Measurements from ENCODE around the gene IRS1.

IRS1 gene

DNA sequence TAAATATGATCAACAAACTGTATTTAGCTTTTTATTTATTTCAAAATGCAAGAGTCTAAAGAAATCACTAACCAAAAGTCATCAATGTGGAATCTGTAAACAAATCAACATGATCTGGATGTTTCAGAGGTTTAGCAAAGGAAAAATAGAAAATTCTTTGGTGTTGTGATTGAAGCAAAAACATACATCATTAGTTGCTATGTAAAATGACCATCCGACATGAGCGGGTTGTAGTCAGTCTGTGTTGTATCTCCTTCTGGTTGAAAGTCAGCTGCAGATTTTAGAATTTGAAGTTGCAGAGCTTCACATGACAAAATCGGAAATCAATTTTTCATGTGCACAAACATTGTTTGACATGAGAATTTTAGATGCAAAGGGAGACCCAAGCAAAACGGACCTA lies 63.2 kb downstream of the IRS1 start:
- Mint-ChIP-seq H3K27ac (no peak overlapping the region), H3K9me3 (no peaks in the 10 kb centered on the region), H3K4me1 (peaks cover 7% of the 10 kb centered on the region), H3K27me3 (no peaks in the 10 kb centered on the region), H3K36me3 (peaks cover 2% of the 10 kb centered on the region), H3K4me3 (no peak overlapping the region)

DNA sequence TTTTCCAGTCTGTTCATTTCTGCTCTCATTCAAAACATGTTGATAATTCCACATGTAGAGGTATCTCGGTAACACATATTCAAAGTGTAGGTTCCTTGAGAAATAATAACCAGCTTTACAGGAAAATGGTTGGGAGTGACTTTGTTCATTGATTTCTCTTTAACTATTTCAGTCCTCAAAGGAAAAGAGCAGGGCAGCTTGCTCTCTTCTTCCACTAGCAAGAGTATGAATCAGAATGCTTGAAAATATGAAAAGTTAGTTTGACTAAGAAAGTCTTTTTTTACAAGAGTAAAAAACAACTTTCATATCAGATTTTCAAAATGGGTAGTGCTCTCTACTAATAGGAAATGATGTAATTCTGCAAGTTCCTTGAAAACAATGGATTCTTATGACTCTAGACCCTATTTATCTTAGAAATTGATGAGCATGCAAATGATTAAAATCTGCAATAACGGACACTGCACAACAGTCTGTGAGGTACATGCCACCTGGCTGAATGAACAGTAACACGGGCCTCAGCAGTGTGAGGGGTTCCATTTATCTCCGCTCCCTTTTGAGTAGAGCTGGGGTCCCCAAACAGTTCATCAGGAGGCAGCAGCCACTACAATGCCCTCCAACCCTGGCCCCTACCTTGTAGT lies 65.6 kb downstream of the IRS1 start:
- peaks cover 2% of the 10 kb centered on the region for H3K36me3 Mint-ChIP-seq
- no peak overlapping the region for H3K4me3 Mint-ChIP-seq
- peaks cover 5% of the 10 kb centered on the region for H3K4me1 Mint-ChIP-seq
- no peaks in the 10 kb centered on the region for H3K27me3 Mint-ChIP-seq
- peak overlapping the region; percentile 52 for H3K27ac Mint-ChIP-seq
- H3K9me3 Mint-ChIP-seq: no peaks in the 10 kb centered on the region

DNA sequence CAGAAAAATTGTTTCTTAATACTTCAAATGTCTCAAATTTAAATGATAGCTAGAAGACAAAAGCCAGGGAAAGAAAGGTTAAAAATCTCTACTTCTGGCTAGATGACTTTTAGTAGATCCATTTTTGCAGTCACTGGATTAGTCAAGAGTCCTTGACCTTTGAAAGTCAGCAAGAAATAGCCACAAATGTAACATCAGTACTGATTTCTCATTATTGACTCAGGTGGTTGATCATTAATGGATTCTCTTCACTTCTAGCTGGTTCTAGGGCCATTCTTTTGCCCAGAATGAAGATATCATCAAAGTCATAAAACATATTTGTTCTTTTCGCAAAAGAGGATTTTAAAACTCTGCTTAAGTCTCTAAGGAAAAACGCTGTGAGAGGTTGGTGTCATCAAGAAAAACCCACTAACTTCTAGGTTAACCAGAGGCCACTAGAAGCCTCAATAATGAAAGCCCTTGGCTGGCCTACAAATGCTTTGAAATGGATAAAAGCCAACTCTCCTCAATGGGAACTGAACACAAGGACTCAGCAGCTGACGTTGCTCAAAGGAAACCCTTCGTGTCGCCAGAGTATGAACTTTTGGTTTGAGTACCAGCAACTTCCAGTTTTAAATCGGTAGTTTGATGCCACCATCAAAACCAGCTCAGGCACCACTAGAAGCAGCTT lies 66.3 kb downstream of the IRS1 start:
- Mint-ChIP-seq H3K27me3 (no peaks in the 10 kb centered on the region), H3K4me3 (no peak overlapping the region), H3K9me3 (no peaks in the 10 kb centered on the region), H3K36me3 (peaks cover 2% of the 10 kb centered on the region), H3K4me1 (no peaks in the 10 kb centered on the region), H3K27ac (no peak overlapping the region)

DNA sequence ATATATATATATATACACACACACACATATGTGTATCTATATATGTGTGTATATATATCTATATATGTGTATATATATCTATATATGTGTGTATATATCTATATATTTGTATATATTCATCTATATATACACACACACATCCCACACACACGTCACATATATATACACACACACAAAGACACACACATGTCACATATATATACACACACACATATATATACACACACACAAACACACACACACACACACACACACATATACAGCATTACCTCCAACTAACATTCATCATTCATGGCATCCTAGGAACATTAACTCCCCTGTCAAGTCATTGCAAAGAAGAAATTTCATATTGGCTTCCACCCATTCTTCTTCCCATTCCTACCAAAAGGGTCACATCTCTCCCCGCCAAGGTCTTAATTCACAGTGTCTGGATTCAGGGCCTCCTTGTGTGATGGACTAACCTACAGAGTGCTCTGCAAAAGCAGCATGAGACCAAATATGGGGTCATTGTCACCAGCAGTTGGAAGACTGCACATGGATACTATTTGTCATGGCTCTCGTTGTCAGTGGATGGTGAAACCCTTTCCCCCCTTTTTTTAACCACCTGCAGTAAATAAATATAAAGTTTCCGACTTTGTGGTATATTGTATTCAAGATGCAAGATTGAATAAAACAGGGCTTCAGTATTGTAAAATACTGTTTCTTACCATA lies 67.0 kb downstream of the IRS1 start:
- Mint-ChIP-seq H3K36me3 (peaks cover 2% of the 10 kb centered on the region), H3K27ac (no peak overlapping the region), H3K4me1 (no peaks in the 10 kb centered on the region), H3K4me3 (no peak overlapping the region), H3K9me3 (no peaks in the 10 kb centered on the region), H3K27me3 (no peaks in the 10 kb centered on the region)

DNA sequence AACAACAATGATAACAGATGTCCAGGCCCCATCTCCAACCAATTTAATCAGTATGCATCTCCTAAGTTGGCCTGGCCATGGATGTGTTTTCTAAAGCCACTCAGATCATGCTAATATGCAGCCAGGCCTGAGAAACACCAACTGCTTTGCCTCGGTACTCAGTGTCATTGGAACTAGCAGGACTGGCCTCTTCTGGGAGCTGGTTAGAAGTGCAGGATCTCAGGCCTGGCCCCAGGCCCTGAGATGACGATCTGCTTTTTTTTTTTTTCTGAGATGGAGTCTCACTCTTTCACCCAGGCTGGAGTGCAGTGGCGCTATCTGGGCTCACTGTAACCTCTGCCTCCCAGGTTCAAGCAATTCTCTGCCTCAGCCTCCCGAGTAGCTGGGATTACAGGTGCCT lies 69.1 kb downstream of the IRS1 start:
- Mint-ChIP-seq H3K4me1 (peaks cover 6% of the 10 kb centered on the region), H3K27me3 (peaks cover 3% of the 10 kb centered on the region)

DNA sequence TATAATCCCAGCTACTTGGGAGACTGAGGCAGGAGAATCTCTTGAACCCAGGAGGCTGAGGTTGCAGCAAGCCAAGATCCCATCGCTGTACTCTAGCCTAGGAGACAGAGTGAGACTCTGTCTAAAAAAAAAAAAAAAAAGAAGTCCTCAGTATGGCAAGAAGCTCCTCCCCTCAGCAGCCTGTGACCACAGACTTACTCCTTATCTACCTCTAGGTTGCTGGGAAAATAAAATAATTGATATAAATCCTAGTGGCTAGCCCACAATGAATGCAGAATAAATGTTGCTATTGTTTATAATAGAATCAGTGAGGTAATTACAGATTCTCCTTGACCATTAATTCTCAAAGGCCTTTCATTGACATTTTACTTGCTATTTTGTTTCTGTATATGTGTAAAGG lies 70.6 kb downstream of the IRS1 start:
- H3K36me3 Mint-ChIP-seq: no peaks in the 10 kb centered on the region
- no peak overlapping the region for H3K27ac Mint-ChIP-seq
- no peaks in the 10 kb centered on the region for H3K9me3 Mint-ChIP-seq
- H3K4me1 Mint-ChIP-seq: peaks cover 8% of the 10 kb centered on the region
- no peak overlapping the region for H3K4me3 Mint-ChIP-seq
- peaks cover 5% of the 10 kb centered on the region for H3K27me3 Mint-ChIP-seq

More for the DNA sequence above, 69.1 kb downstream of the IRS1 start:
- no peaks in the 10 kb centered on the region for H3K9me3 Mint-ChIP-seq
- H3K27ac Mint-ChIP-seq: no peak overlapping the region
- no peaks in the 10 kb centered on the region for H3K36me3 Mint-ChIP-seq
- H3K4me3 Mint-ChIP-seq: no peak overlapping the region

DNA sequence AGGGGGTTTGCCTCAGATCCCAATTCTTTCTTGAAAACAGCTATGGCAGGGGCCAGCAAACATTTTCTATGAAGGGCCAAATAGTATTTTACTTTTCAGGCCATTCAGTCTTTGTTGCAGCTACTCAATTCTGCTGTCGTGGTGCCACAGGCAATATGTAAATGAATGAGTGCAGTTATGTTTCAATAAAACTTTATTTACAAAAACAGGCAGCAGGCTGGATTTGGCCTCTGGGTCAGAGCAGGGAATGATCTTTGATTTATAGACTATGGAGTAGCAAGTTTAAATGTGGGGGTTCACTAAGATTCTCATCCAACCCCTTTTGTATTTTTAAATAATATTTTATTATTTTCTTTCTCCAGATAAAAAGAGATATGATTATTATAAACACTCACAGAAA lies 72.4 kb downstream of the IRS1 start:
- peaks cover 8% of the 10 kb centered on the region for H3K4me1 Mint-ChIP-seq

DNA sequence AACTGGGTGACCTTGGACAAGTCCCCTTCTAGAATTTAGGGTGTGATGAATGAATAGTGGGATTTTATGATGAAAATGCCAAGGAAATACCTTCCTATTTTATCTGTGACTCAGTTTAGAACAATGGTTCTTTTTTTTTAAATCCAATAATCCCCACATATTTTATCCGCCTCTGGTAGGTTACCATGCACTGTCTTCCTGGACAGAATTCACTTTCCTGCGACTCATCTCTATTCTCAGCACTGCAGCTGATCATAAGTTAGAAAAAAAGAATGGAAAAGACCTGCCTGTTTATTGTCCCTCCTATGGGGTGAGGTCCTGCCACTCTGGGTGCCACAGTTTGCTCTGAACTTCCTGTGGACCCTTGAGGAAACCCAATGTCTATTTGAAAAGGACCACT lies 73.1 kb downstream of the IRS1 start:
- H3K36me3 Mint-ChIP-seq: no peaks in the 10 kb centered on the region

More for the DNA sequence above, 72.4 kb downstream of the IRS1 start:
- H3K4me3 Mint-ChIP-seq: no peak overlapping the region
- H3K36me3 Mint-ChIP-seq: no peaks in the 10 kb centered on the region
- H3K27ac Mint-ChIP-seq: no peak overlapping the region
- H3K9me3 Mint-ChIP-seq: no peaks in the 10 kb centered on the region
- H3K27me3 Mint-ChIP-seq: peaks cover 6% of the 10 kb centered on the region

DNA sequence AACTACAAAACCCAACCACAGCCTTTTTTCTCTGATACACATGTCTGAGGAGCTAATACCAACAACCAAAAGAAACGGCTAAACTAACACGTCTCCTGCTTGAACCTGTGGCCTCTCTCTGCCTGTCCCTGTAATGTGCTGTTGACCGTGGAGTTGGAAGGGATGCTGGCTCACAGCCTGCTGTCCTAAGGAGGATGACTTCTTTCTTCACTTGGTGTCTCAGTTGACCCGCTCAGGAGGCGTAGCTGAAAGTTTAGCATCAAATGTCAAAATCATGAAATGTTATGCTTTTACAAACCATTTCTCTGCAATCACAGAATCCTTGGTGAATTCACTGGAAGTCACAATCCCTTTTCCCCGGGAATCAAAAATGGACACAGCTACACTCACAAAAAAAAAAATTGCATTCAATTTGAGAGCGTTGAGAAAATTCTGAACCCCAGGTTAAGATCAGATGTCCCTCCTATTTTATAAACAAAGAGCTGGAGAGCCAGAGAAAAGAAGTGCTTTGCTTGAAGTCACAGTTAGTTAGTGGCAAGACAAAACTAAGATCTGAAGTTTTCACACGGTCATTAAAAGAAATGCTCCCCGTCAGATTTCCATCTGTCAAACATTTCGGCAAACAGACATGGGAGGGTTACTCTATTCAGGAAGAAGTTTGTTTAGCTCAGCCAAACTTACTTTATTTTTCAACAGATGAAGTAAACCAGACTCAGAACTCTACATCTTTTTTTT lies 74.3 kb downstream of the IRS1 start:
- Mint-ChIP-seq H3K4me1 (peaks cover 8% of the 10 kb centered on the region), H3K4me3 (no peak overlapping the region), H3K9me3 (no peaks in the 10 kb centered on the region), H3K27ac (no peak overlapping the region), H3K36me3 (no peaks in the 10 kb centered on the region), H3K27me3 (peaks cover 12% of the 10 kb centered on the region)

More for the DNA sequence above, 73.1 kb downstream of the IRS1 start:
- H3K4me3 Mint-ChIP-seq: no peak overlapping the region
- peaks cover 8% of the 10 kb centered on the region for H3K4me1 Mint-ChIP-seq
- peaks cover 6% of the 10 kb centered on the region for H3K27me3 Mint-ChIP-seq
- H3K27ac Mint-ChIP-seq: no peak overlapping the region
- H3K9me3 Mint-ChIP-seq: no peaks in the 10 kb centered on the region

DNA sequence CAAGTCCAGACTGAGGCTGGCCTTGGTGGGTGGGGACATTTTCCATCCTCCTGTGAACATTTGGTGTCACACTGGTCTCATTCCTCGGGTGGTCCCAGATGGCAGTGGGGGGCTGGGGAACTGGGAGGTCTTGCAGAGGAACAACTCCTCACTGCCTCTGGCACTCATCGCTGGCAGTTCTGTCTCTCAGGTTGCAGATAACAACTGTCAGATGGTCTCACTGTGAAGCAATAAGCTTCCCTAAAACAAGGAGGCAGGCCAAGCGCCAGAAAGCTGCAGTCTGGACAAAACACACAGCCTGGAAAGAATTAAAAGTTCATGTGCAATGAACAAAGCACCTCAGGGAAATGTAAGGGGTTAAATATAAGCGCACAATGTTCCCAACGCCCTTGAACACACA lies 78.1 kb downstream of the IRS1 start:
- Mint-ChIP-seq H3K27ac (no peak overlapping the region), H3K9me3 (no peaks in the 10 kb centered on the region), H3K27me3 (peaks cover 9% of the 10 kb centered on the region), H3K4me3 (no peak overlapping the region), H3K36me3 (no peaks in the 10 kb centered on the region), H3K4me1 (peaks cover 8% of the 10 kb centered on the region)

DNA sequence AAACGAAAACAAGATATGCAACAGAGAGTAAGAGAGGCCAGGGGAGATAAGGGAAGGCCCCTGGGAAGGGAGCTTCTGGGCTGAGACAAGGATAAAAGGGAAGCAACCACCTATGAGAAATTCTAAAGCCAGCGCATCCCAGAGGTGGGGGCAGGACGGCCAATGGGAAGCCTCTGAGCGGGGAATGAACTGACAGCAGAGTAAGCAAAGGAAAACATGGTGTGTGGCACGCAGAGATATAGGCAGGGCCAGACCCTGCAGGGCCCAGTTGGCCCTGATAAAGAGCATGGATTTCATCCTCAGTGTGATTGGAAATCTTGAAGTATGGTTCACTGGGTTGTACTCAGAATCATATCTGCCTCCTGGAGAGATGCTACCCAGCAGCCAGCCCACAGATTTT lies 78.7 kb downstream of the IRS1 start:
- no peak overlapping the region for H3K4me3 Mint-ChIP-seq
- no peak overlapping the region for H3K27ac Mint-ChIP-seq
- peaks cover 6% of the 10 kb centered on the region for H3K4me1 Mint-ChIP-seq
- H3K9me3 Mint-ChIP-seq: no peaks in the 10 kb centered on the region
- H3K36me3 Mint-ChIP-seq: no peaks in the 10 kb centered on the region
- H3K27me3 Mint-ChIP-seq: peaks cover 9% of the 10 kb centered on the region

DNA sequence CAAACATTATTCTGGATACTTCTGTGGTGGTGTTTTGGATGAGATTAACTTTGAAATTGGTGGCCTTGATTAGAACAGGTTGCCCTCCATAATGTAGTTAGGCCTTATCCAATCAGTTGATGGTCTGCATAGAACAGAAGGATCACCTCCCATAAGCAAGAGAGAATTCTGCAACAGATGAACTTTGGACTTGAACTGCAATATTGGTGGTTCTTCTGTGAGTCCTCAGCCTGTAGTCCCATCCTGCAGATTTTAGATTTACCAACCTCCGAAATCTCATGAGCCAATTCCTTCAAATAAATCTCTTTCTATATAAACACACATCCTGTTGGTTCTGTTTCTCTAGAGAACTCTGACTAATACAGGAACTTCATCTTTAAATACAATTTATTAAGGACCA lies 81.9 kb downstream of the IRS1 start:
- Mint-ChIP-seq H3K27me3 (peaks cover 7% of the 10 kb centered on the region), H3K9me3 (no peaks in the 10 kb centered on the region), H3K4me3 (no peak overlapping the region), H3K36me3 (no peaks in the 10 kb centered on the region), H3K4me1 (no peaks in the 10 kb centered on the region), H3K27ac (no peak overlapping the region)

DNA sequence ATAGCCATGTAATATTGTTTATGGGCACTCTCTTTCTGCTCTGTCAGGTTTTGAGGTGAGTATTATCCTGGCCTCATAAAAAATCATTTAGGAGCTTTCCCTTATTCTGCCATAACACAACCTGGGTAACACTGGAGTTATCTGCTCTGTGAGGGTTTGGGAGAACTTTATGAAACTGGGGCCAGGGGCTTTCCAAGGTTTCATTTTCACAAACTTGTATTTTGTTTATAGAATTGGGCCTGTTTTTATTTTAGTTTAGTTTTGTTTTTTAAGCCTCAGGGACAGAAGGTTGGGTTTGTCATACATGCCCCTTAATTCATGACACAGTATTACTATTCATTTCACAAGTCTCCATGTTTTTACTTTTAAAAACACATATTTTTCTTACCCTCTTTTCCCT lies 83.5 kb downstream of the IRS1 start:
- H3K36me3 Mint-ChIP-seq: no peaks in the 10 kb centered on the region
- H3K27me3 Mint-ChIP-seq: peaks cover 5% of the 10 kb centered on the region
- H3K4me3 Mint-ChIP-seq: no peak overlapping the region
- no peaks in the 10 kb centered on the region for H3K9me3 Mint-ChIP-seq
- H3K27ac Mint-ChIP-seq: no peak overlapping the region
- H3K4me1 Mint-ChIP-seq: no peaks in the 10 kb centered on the region

DNA sequence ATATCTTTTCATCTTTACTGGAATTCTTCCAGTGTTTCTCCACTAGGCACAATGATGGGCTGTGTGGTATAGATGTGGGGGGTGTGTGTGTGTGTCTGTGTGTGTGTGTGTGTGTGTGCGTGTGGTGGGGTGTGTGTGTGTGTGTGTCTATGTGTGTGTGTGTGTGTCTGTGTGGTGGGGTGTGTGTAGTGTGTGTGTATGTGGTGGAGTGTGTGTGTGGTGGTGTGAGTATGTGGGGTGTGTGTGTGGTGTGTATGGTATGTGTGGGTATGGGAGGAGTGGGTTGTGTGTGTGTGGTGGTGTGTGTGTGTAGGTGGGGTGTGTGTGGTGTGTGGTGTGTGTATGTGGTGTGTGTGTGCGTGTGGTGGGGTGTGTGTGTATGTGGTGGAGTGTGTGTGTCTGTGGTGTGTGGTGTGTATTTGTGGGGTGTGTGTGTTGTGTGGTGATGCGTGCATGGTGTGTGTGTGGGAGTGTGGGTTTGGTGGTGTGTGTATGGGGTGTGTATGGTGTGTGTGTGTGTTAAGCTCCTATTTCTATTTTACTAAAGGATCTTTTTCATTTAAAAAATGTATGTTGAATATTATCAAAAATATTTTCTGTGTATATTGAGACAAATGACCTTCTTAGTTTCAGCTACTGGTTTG lies 84.2 kb downstream of the IRS1 start:
- Mint-ChIP-seq H3K4me3 (no peak overlapping the region), H3K27ac (no peak overlapping the region), H3K9me3 (no peaks in the 10 kb centered on the region), H3K4me1 (no peaks in the 10 kb centered on the region), H3K27me3 (no peaks in the 10 kb centered on the region), H3K36me3 (no peaks in the 10 kb centered on the region)

DNA sequence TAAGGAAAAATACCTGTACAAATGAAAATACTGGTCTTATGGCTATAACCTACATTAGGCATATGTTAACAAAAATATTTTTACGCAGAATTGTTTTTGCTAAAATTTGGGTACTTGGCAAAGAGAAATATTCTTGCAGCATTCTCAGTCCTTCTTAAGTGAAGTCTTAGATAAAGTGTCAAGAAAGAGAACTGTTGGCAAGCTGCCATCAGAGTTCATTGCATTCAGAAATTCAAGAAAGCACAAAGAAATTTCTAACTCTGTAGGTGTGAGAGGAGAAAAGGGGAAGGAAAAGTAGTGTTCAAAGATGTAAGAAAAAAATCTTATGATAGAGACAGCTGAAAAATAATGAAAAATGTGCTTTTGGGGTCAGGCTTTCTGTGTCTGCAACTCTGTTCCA lies 86.7 kb downstream of the IRS1 start:
- Mint-ChIP-seq H3K27me3 (no peaks in the 10 kb centered on the region), H3K4me1 (no peaks in the 10 kb centered on the region), H3K27ac (no peak overlapping the region), H3K36me3 (no peaks in the 10 kb centered on the region), H3K9me3 (no peaks in the 10 kb centered on the region), H3K4me3 (no peak overlapping the region)

All from activated naive CD4-positive, alpha-beta T cell treated with anti-CD3 and anti-CD28 coated beads, Interleukin-2, amount 50 U/mL, for 24 hours (primary cell).